Fibroblast of skin of scalp (primary cell): Measurements from ENCODE around the gene PLLP.
A peak's percentile ranks its signal among the peaks of the same experiment; 100 is the strongest.
"Not testable (repeated sequence)": the region's sequence is repeated elsewhere in the genome, so short reads cannot be mapped to it uniquely, and the experiment has no call there.

Source experiments
- DNase-seq: peaks from one replicate; pipeline ENCODE4 v3.0.0-alpha.2; 2013

Gene PLLP

DNA sequence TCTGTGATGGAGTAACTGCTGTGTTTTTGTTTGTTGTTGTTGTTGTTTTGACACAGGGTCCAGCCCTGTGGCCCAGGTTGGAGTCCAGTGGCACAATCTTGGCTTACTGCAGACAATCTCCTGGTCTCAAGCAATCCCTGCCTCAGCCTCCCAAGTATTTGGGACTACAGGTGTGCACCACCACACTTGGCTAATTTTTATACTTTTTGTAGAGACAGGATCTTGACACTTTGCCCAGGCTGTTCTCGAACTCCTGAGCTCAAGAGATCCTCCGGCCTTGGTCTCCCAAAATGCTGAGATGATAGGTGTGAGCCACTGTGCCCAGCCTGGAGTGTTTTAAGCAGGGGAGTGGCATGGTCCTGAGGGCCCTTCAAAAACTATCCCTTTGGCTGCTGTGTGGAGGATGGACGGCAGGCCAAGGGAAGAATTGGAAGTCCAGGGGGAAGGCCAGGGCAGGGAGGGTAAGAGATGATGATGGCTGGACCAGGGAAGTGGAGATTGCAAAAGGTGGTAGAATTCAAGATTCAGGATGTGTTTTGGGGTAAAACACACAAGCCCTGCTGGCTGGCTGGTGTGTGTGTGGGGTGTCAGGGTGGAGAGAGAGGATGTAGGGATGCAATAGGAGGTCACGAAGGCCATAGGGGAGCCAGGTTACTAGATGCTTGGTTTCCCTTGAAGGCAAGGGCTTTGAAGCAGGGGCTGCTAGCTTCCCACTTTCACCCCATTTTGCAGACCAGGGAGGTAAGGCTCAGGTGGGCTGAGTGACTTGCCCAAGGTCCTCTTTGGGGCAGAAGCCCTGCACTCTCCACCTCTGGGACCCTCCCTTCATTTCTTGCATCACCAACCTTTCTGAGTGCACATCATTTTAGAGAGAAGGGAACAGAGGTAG, 18.8 kb upstream of the PLLP start:
- no peak for DNase-seq

DNA sequence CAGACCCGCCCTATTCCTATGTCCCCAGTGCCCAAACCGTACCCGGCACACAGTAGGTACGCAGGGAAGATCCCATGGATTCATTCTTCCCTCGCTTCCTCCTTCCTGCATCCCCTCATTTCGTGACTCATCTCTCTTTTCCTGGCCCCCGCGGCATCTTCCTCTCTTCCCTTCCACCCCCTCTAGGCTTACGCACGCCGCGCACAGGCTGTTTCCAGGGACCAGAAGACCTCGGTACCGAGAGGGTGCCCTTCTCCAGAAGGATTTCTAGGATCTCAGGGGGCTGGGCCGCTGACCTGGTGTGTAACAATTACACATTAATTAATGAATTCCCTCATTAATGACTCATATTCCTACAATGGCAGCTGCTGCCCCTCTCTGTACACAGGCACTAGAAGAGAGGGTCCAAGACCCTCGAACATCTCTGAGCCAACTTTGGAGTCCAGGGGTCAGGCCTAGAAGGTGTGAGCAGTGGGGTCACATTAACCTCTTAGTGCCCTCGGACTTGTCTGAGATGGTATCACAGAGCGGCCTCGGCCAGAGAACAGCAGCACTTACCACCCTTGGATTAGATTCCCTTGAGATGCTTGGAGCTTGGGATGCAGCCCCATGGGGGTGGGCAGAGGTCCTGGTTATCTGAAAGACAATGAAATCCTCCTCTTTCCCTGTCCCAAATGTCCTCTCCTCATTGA, 16.8 kb upstream of the PLLP start:
- DNase-seq: no peak

DNA sequence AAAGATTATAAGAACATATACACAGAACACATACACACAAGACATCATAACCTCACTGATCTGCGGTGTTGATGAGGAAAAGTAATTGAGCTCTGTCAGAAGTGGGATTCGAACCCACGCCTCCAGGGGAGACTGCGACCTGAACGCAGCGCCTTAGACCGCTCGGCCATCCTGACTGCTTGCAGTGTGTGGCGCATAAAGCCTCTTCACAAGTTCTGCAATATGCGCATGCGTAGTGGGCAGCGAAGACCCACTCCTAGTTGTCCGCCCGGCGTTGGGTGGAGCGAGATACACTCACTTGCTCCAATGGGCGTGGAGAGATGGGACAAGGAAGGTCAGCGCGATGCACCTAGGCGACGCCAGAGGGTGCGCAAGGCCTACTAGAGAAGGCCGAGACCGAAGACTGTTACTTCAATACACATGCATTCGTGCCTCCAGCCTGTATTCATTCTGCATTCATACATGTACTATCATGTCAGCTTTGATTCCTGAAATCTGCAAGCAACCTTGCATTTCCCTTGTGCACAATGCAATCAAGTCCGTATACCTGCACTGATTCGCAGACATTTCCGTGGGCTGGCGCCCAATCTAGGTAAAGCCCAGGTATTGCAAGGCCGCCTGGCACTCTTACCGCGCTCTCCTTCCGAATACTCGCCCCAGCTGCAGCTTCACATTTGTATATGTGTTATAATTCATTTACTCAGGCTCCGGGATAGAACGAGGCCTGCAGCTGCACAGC, 16.1 kb upstream of the PLLP start:
- DNase-seq: peak; percentile 99

DNA sequence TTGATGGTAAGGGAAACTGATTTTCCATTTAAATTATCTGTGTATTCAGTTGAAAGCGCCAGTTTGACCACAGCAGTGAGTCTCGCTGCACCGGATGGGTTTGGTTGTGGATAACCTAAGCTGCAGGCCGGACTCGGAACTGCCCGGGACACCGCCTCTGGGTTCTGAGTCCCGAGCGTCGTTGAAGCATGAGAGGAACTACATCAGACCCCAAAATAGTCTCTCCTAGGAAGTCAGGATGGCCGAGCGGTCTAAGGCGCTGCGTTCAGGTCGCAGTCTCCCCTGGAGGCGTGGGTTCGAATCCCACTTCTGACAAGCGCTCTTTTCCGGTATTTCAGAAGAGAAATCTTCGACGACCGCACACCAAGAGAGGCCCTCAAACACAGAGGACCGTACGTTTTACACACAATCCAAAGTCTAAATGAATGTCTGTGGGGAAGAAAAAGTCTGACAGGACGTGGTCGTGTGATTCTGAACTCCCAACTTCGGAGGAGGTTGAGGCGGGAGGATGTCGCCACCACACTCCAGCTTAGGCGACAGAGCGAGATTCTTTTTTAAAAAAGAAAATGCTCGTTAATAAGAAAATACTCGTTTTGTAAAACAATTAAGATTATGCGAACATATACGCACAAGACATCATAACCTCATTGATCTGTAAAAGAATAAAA, 15.4 kb upstream of the PLLP start:
- peak; percentile 98 for DNase-seq

DNA sequence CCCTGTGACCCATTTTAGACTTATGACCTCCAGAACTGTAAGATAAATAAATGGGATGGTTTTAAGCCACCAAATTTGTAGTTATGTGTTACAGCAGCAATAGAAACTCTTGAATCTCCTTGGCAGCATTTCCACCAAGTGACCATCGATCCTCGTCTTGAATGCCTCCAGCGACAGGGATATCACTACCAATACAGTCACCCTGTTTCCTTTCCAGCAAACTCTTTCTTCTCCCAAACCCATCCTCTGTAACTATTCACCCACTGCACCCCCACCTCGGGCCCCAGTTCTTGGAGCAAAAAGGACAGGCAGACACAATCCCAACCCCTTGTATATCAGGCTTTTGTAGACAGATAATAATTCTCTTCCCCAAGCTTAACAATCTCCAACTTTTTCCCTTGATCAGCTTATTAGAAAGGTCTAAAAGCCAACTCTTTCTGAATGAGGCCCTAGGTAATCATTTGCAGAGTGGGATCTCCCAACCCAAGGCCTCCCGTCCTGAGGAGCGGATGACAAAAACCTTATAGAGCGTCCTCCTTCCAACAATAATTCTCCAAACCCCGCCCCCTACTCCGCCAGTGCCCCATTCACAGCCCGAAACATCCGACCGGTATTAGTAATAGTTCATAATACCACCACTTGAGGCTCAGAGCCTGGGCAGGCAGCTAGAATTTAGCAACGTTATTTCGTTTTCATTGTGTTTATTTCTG, 14.7 kb upstream of the PLLP start:
- peak; percentile 86 for DNase-seq

DNA sequence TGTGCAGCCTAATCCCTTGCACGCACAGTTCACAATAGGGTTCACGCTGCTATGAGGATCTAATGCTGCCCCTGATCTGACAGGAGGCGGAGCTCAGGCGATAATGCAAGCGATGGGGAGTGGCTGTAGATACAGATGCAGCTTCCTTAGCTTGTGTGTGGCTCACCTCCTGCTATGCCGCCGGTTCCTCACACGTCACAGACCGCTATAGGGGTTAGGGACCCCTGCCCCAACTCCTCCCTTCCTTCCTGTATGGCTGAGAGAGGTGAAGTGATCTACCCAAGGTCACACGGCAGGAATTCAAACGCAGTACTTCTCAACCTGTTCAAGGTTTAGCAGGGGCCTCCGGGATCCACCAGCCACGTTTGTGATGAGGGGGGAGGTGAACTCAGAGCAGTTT, 13.4 kb upstream of the PLLP start:
- DNase-seq: no peak

DNA sequence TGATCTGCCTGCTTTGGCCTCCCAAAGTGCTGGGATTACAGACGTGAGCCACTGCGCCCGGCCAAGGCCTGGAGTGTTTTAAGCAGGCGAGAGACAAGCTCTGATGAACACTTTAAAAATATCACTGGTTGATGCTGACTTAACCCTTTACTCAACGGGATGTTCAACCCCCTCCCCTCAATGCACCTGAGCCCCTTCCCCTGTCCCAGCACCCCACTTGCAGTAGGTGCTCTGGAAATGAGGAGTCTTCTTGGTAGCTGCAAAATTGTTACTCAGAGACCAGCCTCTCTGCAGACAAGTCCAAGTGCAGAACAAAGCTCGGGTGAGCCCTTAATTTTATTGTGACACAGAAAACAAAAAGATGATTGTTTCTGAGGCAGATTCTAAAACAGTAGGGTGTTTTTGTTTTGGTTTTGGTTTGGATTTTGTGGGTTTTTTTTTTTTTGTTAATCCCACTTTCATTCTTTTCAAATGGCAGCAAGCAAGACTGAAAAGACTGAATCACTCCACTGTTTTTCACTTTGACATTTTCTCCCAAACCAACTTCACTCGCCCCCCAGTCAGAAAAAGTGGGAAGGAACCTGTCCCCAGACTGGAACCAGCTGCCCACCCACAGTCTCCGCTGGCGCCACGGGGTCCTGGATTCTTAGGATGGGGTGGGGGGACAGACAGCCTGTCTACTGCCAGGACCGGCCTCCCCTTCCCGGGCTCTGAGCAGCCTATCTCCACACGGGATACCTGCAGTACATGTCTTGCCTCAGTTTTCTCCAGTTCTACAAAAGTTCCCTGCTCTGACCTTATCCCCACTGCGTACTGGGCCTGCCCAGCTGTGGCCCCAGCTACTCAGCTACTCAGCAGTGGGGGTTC, 5.2 kb upstream of the PLLP start:
- DNase-seq: no peak

DNA sequence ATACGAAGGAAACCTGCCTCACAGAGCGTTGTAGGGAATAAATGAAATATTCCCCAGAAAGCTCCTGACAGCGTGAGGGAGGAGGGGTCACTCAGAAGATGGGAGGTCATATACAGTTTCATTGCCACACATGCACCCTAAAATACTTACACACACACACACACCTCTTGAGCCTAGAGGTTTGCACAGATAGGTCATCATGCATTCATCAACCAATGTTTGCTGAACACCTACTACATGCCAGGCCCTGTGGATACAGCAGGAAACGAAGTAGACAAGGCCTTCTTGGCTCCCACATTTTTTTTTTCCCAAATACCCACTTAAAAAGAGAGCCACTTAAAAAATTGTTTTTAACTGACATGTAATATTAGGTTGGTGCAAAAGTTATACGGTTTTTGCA, 907 bp upstream of the PLLP start:
- DNase-seq: no peak

DNA sequence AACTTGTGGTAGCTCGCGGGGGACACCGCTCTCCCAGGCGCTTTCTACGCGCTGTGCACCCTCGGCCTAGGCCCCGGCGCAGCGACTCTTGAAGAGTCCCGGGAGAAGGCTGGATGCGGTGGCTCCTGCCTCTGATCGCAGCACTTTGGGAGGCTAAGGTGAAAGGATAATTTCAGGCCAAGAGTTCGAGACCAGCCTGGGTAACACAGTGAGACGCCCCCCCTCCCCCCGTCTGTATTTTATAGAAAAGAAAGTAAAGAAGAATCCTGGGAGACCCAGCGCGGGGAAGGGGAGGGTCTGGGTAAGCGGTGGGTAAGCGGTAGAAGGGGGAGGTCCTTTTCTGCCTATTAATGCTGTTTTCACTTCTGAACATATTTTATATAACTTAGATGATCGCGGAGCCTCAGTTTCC, 486 bp upstream of the PLLP start:
- no peak for DNase-seq

DNA sequence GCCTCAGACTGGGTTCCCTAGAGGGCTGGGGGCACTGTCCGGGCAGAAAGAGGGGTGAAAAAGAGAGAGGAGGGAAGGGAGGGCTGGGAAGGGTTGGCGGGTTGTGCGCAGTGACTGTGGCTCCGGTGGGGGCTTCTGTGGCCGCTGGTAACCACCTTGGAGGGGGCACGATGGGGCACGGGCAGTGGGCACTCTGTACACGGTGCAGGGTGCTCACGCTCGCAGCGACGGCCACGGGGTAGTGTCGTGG, 588 bp downstream of the PLLP start:
- no peak for DNase-seq

DNA sequence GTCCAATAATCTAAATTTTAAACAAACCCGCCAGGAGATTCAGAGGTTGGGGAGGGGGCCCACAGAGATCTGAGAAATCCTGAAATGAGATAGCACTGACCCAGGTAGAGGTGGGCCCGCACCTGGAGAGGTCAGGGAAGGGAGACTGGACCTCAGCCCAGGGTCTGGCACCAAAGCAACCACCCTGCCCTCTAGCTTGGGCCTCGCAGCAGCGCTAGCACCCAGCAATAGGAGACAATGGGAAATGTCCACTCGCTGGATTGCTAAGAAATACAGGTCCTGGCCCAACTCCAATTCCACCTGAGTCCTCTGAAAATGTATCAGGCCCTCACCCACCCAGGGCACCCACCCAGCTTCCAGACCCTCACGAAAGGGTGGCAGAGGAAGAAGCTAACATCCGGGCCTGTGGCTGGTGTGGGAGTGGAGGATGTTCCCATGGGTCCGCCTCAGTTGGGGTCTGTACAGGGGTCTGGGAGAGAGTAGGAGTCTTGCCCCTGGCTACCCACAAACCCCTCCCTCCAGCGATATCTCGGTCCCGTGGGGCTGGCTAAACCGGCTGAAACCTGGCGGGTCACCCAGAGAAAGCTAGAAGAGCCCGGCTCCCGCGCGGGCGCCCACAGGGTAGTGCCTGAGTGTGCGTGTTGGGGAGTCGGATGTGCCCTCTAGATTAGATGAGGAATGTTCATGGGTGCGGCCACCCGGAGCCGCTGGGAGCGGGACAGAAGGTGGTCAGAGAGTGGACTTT, 1.1 kb downstream of the PLLP start:
- DNase-seq: no peak

DNA sequence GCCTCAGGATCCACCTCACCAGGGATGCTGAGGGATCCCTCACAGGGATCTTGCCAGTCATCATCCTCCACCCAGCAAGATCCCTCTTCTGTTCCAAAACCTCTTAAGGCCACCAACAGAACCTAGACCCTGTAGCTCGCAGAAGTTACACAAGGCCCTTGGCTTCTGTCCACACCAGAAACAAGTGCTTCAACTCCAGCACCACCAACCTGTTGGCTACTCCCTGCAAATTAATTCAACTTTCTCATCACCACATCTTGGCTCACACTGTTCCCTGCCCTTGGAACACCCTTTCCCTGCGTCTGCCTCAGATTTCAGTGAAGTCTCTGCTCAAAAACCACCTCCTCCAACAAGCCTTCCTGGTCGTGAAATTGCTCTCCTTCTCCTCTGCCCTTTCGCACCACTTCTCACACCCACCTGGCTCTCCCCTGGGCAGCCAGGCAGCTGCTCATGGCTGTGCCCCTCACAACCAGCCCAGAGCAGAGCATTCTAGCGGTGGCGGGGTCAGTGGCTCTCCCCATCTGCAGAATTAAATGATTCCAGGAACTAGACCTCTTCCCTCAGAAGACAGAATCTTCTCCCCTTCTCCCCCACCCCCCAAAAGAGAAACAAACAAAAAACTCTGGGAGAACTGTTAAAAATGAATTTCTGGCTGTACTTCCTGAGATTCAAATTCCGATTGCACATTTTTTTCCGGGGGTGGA, 1.8 kb downstream of the PLLP start:
- no peak for DNase-seq

DNA sequence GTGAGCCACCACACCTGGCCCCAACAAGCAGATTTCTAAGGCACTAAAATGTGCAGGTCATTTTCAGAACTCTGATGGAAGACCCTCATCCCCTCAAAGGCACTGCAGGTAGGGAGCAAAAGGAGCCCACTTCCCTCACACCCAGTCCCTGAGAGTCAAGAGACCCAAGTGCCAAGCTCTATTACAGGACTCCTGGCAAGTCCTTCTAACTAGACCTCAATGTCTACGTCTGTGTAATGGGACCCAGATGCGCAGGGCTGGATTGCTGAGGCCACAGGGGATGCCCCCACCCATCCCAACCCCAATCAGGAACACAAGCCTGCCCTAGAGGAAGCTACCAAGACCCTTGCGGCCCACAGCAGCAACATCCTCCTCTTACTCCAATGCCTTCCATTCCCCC, 2.7 kb downstream of the PLLP start:
- DNase-seq: no peak

DNA sequence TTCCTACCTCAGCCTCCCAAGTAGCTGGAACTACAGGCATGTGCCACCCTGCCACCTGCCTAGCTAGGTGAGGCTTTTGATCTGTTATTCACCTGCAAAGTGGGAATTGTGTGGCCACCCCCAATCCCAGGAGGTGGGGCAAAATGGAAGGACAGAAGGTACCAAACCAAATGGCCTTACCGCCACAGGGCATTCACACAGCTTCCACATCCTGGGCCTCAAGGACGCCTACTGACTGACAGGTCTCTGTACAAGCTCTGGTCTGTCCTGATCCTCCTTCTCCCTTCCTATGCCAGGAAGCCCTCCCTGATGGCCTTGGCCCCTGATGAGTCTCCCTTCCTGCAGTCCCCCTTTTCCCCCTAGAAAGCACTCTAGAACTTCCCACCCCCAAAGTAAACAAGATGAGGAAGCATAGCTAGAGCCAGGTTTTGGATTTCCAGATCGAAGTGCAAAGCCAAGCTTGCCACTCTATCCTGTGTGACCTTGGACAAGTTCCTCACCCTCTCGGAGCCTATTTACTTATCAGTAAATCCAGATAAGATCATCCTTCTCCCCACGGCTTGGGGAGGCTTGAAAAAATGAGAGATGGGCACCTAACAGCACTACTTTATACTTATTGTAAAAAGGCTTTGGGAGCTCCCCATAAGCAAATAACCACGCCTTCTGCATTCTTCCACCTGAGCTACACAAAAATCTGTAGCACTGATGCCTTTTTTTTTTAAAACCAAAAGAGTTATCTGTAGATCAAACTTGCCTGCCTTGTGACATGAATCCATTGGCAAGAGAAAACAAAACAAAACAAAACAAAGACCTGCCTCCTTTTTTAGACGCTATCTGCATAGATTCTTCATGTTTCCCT, 4.5 kb downstream of the PLLP start:
- DNase-seq: no peak

DNA sequence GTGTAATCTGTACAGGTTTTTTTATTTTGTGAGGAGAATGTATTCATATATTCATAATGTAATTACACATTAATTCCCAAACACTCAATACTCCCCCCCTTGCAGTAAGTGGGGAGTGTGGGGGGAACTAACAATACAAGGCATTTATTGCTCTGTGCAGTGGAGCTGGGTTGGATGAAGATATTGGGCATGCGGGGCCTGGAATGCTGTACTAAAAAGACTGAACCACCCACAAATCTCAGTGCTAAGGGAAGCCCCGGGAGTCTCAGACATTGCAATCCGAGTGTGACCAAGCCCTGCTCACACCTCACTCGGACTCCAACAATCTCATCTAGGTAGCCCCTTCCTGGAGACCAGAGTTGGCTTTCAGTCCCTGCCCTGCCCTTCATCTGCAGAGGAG, 6.0 kb downstream of the PLLP start:
- no peak for DNase-seq

DNA sequence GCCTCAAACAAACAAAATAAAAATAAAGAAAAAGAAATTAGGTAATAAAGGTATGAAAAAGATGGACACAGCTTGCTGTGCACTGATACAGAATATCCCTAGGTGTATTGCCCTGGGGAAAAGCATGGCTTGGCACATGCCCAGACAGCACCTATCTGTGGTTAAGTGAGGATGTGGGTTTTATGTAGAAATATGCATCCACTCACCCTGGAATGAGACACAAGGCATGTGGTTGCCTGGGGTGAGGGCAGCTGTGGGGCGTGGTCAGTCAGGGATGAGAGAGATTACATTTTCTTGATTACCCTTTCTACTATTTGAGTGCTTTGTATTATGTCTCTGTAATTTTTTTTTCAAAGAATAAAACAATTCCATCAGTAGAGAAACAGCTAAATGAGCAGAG, 6.9 kb downstream of the PLLP start:
- DNase-seq: peak; percentile 52

DNA sequence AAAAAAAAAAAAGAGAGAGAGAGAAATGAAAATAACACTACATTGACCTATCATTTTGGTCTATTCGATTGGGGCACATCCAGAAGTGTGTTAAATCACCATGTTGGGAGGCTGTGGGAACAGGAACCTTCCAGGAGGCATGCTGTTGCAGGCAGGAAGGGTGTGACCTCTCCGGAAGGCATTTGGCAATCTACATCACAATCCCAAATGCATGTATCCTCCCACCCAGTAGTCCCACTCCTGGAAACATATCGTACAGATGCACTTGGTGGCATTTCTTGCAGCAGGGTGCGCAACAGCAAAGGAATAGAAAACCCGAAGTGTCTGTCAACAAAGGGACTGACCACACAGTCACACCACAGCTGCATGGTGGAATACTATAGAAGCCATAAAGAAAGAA, 7.9 kb downstream of the PLLP start:
- DNase-seq: no peak

DNA sequence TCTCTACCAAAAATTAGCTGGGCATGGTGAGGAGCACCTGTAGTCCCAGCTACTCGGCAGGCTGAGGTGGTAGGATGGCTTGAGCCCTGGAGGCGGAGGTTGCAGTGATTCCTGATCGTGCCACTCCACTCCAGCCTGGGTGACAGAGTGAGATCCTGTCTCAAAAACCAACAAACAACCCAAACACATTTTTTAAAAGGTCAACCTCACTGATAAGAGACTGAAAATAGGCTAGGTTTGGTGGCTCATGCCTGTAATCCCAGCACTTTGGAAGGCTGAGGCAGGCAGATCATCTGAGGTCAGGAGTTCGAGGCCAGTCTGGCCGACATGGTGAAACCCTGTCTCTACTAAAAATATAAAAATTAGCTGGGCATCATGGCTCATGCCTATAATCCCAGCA, 8.5 kb downstream of the PLLP start:
- DNase-seq: not testable (repeated sequence)

DNA sequence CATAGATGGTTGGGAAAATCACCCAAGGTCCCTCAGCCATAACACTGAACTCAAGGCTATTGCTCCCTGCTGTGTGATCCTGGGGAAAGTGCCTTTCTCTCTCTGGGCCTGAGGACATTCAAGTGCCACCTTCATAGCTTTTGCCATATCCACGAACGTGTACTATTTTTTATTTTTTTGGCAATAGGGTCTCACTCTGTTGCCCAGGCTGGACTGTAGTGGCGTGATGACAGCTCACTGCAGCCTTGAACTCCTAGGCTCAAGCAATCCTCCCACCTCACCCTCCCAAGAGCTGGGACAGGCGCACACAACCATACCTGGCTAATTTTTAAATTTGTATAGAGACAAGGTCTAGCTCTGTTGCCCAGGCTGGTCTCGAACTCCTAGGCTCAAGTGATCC, 10.6 kb downstream of the PLLP start:
- DNase-seq: no peak
